DMS114 treated with DMSO at 0.1 percent for 48 hours (cell line): ENCODE measurements around the gene PTX4.
"Not testable (repeated sequence)": the region's sequence is repeated elsewhere in the genome, so short reads cannot be mapped to it uniquely, and the experiment has no call there.

Experiments used
- DNase-seq: peaks from one replicate; lab custom pipeline; 2025; ENCODE audit not compliant: unreplicated experiment; lab: John Stamatoyannopoulos, UW

PTX4 gene

GRCh38 chr16:1486551-1487390 is 2.0 kb downstream of the PTX4 start:
- no peak for DNase-seq

- DNase-seq: no peak
These were observed 2.8 kb downstream of the PTX4 start for GRCh38 chr16:1485847-1486496.

DNA sequence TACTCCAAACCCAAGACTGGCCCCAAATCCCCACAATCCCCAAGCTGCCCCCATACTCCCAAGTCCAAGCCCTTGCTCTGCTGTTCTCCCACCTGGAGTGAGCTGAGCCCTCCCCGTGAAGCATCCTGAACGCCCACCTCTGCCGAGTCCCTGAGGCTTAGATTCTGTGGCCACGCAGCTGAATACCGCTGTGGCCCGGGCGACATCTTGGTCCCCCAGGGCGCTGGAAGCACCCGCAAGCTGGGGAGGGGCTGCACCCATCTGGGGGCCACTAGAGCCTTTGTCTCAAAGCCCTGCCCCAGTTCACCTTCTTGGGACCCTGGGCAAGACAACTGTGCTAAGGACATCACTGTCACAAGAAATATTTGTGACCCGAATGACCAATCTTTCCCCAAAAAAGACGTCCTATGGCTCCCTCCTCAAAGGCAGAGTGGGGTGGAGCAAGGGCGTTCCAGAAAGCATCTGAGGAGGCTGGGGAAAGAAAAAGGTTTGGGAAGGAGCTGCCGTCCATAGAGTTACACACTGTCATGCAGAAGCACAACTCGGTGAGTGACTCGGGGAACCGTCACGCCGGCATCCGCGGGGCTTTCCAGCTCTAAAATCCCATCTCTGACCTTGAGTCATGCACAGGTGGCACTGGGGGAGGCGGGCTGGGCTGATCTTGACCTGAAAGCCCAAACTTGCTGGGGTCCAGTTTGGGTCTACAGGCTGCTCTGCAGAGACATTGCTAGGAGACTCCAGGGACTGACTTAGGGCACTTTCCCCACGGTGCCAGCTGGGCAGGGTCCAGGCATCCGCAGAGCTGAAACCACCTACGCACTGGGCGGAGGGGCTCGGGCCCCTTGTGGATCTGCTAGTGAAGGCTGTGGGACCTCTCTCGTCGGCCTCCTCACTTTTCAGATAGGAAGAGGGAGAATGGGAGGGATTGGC is 6.6 kb downstream of the PTX4 start:
- no peak for DNase-seq

GRCh38 chr16:1478937-1479336 is 9.8 kb downstream of the PTX4 start:
- not testable (repeated sequence) for DNase-seq

- DNase-seq: no peak
These were observed 11.7 kb downstream of the PTX4 start for GRCh38 chr16:1477033-1477432.

DNA sequence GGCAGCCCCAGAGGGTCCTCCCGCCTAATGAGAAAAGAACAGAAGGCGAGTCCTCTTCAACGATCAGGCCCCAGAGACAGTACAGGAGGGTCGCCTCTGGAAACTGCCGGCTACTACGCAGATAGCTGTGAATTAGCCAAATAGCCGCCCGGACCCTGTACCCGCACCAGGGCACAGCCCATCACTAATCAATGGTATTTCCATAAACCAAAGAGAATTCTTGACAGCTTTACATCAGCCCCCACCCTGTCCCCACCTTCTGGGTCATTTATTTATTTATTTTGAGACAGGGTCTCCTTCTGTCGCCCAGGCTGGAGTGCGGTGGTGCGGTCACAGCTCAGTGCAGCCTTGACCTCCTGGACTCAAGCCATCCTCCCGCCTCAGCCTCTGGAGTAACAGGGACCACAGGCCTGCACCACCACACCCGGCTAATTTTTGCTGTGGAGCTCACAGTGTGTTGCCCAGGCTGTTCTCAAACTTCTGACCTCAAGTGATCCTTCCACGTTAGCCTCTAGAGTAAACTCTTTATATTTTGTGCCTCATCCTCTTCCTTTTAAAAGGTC is 13.1 kb downstream of the PTX4 start:
- no peak for DNase-seq

GRCh38 chr16:1474796-1475551 is 13.8 kb downstream of the PTX4 start, which contains the start of gene CLCN7:
Gene CLCN7 (minus strand): TSS chr16:1475028. CDS start chr16:1474974, 54 bp downstream.
- peak; percentile 46 for DNase-seq

GRCh38 chr16:1474082-1474795 is 14.5 kb downstream of the PTX4 start:
- no peak for DNase-seq

DNA sequence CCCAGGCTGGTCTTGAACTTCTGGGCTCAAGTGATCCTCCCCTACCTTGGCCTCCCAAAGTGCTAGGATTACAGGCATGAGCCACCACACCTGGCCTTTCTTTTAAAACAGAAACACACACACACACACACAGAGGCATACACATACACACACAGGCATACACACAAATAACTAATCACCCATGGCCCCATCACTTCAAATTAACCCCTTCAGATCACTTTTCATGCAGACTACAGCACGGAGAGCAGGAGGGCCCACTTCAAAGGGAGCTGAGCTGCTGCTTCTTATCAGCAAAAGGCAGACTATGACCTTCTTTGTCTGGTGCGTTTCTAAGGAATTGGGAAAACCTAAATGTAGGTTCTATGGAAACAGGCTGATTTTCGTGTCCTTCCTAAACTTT is 15.8 kb downstream of the PTX4 start:
- no peak for DNase-seq

GRCh38 chr16:1471569-1472194 is 17.1 kb downstream of the PTX4 start:
- no peak for DNase-seq

DNA sequence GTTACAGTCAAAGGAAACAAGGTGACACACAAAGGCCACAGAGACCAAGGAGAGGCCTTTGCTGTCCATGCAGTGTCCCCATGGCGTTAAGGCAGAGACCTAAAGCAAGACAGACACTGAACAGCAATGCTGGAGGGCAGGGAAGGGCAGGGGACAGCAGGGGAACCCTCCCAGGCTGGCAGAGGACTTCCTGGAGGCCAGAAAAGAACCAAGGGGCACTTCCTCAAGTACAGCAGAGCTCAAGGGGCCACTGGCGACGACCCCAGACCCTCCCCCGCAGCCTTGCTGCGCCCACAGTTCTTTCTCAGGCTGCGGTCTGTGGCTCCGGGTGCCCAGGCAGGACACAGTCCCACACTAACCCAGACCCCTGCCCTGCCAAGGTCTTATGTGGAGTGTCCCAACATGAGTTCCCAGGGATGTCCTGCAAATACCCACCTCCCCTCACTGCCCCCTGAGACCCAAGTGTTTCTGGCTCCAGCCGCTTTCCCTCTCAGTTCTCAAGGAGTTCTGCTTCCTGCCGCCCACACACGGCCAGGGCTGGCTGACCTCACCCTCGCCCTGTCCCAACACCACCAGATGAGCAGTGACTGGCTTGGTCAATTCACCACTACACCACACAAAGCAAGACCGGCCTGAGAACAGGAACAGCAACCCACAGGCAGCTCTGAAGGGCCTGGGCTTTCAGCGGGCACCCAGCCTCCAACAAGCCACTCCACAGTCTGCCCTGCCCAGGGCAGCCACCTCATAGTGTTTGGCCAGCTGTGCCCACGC is 18.1 kb downstream of the PTX4 start:
- DNase-seq: no peak

DNA sequence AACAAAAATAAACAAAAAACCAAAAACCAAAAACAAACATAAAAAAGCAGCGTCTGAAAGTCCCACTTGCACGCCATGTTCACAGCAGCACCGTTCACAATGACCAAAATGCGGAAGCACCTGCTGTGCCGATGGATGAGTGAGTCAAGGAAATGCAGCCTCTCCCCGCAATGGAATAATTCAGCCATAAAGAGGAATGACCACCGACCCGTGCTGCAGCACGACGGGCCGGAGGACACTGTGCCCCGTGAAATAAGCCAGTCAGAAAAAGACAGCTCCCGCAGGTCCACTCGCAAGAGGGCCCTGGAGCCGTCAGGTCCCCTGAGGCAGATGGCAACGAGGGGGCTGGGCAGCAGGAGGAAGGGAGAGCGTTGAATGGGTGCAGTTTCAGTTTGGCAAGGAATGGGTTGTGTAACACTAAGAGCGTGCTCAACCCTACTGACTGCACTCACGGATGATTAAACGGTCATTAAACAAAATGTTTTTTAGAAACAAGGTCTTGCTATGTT is 19.0 kb downstream of the PTX4 start:
- DNase-seq: no peak

- DNase-seq: not testable (repeated sequence)
These were observed 19.6 kb downstream of the PTX4 start for GRCh38 chr16:1469141-1469540.

GRCh38 chr16:1468426-1468810 is 20.3 kb downstream of the PTX4 start:
- DNase-seq: no peak

DNA sequence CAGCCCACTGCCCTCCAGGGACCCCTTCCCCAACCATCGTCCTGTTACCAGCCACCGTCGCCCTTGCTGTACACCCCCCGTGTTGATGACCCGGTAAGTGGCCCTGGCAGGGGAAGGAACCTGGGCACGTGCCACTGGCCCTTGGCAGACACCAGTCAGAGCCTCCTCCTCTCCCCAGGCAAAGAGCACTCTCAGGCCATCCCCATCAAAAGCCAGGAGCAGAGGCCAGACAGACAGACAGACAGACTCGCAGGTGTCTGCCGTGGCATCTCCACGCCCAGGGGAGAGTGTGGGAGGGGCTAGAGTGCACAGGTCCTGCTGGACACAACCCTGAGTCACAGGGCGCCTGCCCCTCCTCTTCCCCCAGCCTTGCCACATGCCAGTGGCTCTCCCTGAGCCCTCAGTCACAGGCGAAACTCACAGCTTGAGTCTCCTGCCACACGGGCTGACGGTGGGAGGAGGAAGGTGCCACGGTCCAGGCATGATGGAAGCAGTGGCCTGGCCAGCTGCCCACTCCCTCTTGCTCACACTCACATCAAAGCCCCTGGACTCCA is 21.7 kb downstream of the PTX4 start:
- DNase-seq: no peak

- no peak for DNase-seq
These were observed 22.7 kb downstream of the PTX4 start for GRCh38 chr16:1466054-1466453.

DNA sequence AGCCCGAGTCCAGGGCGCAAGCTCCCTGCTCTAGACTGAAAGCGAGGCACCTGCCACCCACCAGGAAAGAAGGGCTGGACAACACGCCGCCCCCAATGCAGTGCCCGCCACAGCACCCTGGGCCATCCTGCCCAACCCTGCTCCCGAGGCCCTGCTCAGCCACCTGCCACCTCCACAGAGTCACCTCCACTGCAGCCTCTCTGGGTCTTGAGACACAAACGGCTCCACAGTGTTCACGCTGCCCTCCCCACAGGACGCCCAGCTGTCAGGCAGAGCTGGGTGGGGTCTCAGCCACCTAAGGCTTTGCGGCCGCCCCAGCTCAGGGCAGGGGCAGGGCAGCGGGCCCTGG is 23.2 kb downstream of the PTX4 start:
- DNase-seq: no peak
